DND-41 (cell line): ENCODE results near the gene POU2AF1.

Experiments
- EZH2 ChIP-seq: IDR thresholded peaks from 3 replicates; pipeline ENCODE4 v1.6.1; 2012; ENCODE audit warnings: borderline replicate concordance, low read depth, mild to moderate bottlenecking, moderate library complexity, low read length, inconsistent platforms; ENCODE audit not compliant: severe bottlenecking
- TF ChIP-seq, protein P1 (sequence below): IDR thresholded peaks from 2 replicates; pipeline ENCODE4 v1.5.1; 2012; ENCODE audit warnings: borderline replicate concordance, low read length, moderate library complexity, mild to moderate bottlenecking; ENCODE audit not compliant: poor library complexity, severe bottlenecking; ENCODE audit errors: extremely low read depth

DNA sequence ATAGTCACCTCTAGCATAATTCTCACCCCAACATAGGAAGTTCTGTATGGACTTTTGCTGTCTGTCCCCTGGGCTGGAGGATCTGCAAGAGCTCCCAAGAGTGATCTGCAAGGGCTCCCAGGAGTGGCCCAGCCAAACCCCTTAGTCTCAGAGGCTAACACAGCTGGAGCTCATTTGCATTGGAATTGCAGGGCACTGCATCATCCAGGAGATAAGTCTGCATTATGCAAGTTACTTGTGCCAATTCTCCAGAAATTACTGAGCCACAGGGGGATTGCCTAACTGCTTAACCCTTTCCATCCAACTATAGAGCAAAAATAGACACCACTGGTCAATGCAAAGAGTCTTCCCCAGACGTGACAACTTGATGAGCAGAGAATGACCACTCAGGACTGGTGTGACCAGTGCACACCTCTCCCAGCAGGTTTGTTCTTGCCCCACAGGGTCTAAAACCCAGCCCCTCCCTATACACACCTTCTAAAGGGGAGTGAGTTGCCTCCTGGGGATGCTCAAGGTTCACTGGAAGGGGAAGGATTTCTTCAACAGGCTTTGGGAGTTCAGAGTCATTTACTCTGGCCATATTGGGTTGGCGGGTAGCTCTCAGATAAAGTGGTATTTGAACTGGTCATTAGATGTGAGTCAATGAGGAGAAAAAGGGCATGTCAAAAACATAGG is 42.4 kb downstream of the POU2AF1 start:
- no peak for TF ChIP-seq EZH2
- TF ChIP-seq, protein P1, sequence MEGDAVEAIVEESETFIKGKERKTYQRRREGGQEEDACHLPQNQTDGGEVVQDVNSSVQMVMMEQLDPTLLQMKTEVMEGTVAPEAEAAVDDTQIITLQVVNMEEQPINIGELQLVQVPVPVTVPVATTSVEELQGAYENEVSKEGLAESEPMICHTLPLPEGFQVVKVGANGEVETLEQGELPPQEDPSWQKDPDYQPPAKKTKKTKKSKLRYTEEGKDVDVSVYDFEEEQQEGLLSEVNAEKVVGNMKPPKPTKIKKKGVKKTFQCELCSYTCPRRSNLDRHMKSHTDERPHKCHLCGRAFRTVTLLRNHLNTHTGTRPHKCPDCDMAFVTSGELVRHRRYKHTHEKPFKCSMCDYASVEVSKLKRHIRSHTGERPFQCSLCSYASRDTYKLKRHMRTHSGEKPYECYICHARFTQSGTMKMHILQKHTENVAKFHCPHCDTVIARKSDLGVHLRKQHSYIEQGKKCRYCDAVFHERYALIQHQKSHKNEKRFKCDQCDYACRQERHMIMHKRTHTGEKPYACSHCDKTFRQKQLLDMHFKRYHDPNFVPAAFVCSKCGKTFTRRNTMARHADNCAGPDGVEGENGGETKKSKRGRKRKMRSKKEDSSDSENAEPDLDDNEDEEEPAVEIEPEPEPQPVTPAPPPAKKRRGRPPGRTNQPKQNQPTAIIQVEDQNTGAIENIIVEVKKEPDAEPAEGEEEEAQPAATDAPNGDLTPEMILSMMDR = no peak
